Measurements from ENCODE around the gene PCSK2.
A peak's percentile ranks its signal among the peaks of the same experiment; 100 is the strongest.

The PCSK2 gene

GRCh38 chr20:17490501-17490900, 263.7 kb downstream of the PCSK2 start:
- DNase-seq = no peak

DNA sequence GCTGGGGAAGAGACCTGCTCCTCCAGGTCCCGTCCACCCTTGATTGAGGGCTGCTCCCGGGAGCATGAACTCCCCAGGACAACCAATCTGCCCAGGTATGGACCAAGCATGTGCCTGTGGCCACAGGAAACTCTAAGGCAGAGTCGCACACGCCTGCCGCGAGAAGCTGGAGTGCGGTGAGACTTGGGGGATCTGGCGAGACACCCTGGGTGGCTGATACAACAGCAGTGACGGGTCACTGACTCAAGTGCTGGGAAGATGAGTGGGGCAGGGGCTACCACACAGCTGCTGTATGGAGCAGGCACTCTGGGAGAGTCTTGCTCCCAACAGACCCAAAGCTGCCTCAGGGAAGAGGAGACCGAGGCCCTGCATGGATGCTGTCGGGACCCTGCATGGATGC, 264.2 kb downstream of the PCSK2 start:
- no peak for DNase-seq

- no peak for DNase-seq
Measured at GRCh38 chr20:17491488-17491887, 264.6 kb downstream of the PCSK2 start.

DNA sequence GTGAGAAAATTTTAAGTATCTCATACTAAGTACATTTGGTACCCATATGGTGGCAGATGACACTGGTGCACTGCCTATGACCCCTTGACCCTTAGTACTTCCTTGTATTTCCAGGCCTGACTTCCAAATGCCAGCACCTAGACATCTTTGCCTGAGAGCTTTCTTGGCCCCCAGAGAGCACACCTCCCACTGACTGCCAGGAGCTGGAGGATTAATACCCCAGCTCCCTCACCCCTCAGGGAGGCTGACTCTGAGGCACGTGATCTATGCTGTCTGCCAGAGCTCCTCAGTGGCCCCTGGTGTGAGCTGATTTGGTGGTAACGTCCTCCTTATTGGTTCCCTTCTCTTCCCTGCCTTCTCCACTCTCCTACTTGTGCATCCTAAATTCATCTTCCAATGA, 266.3 kb downstream of the PCSK2 start:
- no peak for DNase-seq

- DNase-seq = no peak
Measured at GRCh38 chr20:17494201-17494600, 267.4 kb downstream of the PCSK2 start.

DNA sequence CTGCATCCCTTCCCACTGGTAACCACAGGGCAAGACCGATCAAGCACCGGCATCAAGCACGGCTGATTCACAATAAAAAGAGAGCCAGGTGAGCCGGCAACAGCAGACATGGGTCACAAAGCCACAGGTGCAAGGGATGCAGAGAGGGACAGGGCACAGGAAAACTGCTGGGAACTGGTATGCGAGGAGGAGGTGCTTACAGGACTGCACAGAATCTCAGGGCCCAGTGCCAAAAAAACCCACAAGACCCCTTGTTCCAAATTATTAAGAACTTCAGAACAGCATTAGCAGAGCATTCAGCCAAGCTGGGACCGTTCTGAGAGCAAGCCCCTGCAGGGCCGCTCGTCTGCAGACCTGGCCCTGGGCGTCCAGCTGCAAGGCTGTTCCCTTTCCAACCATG, 269.0 kb downstream of the PCSK2 start:
- DNase-seq = no peak

GRCh38 chr20:17497821-17498580, 271.2 kb downstream of the PCSK2 start:
- DNase-seq = no peak

GRCh38 chr20:17498641-17499040, 271.8 kb downstream of the PCSK2 start:
- DNase-seq = no peak

GRCh38 chr20:17499041-17499440, 272.2 kb downstream of the PCSK2 start:
- DNase-seq = no peak

- no peak for DNase-seq
Measured at GRCh38 chr20:17500271-17500670, 273.4 kb downstream of the PCSK2 start.

GRCh38 chr20:17500826-17501225, 274.0 kb downstream of the PCSK2 start:
- no peak for DNase-seq

GRCh38 chr20:17501701-17502100, 274.9 kb downstream of the PCSK2 start:
- no peak for DNase-seq

- DNase-seq = no peak
Measured at GRCh38 chr20:17502105-17502504, 275.3 kb downstream of the PCSK2 start.

DNA sequence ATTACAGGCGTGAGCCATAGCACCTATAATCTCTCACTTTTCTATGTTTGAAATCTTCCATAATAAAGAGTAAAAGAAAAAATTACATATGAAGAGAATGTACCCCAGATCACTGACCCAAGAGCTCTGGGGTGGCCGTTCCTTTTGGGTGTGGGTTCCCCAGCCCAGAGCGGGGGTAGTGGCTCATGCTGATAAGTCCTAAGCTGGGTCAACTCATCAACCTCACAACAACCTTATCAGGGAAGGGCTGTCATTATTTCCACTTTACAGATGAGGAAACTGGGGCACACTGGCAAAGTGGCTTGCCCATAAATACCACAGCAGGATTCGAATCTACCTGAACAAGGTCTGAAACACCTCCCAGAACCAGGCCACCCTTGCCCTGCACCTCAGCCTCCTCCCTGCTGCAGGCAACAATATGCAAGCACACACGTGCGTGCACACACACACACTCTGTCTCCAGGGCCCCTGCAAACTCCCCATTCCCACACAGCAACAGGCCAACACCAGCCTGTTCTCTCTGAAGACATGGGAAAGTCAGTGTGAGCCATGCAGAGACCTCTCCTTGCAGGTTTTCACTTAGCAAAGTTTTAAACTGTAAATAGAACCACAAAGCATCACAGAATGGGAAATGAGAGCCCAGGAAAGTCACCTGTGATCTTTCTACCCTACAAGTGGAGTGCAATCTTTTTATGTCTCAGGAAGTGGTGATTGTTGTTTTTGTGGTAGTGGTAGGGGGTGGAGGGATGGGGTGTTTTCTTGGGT, 276.6 kb downstream of the PCSK2 start:
- DNase-seq = no peak

GRCh38 chr20:17504066-17504897, 277.4 kb downstream of the PCSK2 start:
- no peak for DNase-seq

DNA sequence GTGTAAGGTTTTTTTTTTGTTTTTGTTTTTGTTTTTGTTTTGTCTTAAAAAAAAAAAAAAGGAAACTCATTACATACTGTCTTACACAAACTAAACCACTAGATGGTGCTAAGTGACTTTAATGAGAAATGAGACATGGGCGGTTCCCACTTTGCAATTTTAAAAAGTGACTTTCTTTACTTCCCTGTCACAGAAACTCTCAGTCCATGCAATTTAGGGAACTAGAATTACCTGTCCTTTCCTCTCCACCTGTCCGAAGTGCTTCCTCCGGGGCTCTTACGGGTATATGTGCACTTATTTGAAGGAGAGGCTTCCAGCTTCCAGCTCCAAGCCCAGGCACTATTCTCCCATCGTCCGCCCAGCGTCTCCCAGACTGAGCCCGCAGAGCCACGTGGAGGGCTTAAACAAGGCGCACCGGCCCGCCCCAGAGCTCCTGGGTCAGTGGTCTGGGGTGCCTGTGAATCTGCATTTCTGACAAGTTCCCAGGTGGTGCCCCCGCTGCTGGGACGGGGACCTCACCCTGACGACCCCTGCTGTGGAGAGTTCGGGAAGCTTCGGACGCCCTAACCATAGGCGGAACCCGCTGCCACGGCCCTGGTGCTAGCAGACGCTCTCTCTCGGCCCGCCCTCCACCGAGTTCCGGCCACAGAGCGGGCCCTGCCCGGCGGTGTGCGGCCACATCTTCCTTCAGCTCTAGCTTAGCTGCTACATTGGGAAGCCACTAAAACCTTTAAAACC, 278.2 kb downstream of the PCSK2 start:
- peak in 2 of 4 experiments; percentile 7 for DNase-seq

DNA sequence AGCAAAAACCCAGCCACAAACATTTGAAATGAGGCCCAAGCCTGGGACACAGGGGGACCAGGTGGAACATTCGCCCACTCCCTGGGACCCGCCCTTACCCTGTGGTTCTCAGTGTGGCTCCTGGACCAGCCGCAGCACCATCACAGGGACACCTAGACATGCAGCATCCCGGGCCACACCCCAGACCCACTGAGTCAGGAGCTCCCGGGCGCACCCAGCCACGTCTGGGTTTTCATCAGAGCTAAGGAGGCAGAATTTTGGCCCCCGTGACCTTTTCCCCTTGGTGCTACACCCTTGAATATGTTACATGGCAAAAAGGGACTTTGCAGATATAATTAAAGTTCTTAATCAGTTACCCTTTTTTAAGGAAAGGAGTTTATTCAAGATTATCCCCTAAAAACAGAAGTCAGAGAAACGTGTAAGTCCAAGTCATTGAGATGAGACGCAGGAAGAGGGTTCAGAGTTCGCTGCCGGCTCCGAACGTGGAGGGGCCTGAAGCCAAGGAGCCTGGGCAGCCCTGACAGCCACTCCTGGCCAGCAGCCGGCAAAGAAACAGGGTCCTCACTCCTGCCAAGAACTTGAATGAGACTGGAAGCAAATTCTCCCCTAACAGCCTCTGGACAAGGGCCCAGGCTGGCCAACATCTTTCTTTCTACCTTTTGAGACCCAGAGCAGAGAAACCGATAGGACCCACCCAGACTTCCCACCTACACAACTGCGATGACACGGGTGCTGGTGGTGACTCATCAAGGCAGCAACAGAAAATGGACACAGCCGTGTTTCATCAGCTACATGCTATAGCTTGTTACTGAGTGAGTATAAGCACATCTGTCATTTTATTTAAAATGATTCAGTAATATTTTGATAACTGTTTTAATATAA, 279.0 kb downstream of the PCSK2 start:
- DNase-seq = peak in 1 of 4 experiments; percentile 20

DNA sequence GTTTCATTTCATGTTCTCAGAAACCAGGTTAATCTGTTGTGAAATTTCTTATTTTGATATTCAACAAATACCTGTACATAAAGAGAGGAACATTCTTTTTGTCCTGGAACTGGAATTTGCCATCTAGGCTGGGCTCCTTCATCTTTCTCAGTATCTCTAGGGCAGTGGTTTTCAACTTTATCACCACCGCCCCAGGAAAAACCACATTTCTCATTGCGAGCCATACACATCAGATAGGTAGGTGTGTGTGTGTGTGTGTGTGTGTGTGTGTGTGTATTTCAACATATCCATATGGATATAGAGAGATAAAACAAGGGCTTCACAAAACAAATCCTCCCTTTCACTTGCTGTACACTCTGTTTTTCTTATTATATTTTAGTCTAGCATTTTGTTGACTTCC, 280.2 kb downstream of the PCSK2 start:
- DNase-seq = no peak

- DNase-seq = no peak
Measured at GRCh38 chr20:17507531-17507930, 280.7 kb downstream of the PCSK2 start.

DNA sequence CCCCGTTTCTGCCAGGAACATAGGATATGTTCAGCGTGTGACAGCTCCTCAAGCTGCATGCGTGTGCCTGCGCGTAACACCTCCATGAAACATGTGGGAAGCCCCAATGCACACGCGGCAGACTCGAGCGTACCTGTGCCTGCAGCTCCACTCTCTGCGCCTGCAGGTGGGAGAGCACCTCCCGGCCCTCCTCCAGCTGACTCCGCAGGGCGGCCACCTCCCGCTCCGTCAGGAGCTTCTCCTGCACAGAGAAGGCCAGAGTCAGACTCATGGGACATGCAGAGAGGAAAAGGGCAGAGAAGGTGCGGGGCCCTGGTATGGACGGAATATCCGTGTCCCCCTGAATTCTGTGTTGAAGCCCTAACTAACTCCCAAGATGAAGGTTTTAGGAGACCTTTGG, 281.9 kb downstream of the PCSK2 start:
- DNase-seq = no peak

DNA sequence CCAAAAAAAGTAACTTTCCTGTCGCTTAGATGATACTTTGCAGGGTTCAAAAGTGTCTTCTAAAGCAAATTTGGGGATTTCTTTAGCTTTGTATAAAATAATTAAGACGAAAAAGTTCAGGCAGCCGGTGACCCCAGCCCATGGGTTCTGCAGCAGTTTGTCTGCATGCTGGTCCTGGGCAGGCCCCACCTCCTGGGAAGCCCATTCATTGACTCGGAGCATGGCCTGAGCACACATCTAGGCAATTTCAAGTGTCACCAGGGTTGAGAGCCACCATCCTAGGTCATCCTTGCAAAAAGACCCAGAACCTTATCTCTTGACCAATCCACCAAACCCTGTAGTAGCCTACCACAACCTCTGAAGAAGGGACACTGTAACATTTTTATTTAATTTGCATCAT, 283.7 kb downstream of the PCSK2 start:
- no peak for DNase-seq

GRCh38 chr20:17511401-17511800, 284.6 kb downstream of the PCSK2 start:
- DNase-seq = no peak

Data from activated CD4-positive, CD25-positive, alpha-beta regulatory T cell (primary cell).